Measurements from ENCODE around the gene NDRG2.

The NDRG2 gene

DNA sequence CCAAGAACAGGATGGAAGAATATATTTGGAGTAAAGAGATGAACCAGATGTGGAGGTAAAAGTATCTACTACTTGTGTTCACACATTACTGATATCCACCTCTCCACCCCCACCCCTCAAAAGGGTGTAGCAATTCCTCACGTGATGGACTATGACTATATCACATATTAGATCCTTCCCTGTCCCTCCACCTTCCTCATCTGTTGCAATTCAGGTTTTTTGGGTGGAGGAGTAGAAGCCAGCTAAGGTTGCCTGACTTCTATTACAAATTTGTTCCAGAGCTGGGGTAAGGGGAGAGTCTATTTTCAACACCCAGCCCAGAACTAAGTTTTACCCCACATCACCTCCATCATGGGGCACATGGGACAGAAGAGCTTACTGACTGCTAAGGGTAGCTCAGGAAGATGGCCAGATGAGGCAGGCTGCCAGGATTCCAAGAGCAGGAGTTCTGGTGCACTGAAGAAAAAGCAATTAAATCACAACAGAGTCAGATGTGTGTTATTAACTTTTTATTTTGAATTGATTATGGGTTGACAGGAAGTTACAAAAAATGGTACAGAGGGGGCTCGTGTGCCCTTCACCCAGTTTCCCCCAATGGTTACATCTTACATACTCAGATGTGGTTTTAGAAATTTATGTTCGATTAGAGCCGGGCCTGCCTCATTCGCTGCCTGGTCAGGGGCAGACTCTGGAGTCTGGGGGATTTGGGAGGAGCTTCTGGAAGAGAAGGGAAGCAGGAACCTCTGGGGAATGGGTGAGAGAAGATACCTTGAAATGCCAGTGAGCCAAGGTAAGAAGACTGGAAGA lies 7.7 kb upstream of the NDRG2 start:
- TF ChIP-seq, protein P1, sequence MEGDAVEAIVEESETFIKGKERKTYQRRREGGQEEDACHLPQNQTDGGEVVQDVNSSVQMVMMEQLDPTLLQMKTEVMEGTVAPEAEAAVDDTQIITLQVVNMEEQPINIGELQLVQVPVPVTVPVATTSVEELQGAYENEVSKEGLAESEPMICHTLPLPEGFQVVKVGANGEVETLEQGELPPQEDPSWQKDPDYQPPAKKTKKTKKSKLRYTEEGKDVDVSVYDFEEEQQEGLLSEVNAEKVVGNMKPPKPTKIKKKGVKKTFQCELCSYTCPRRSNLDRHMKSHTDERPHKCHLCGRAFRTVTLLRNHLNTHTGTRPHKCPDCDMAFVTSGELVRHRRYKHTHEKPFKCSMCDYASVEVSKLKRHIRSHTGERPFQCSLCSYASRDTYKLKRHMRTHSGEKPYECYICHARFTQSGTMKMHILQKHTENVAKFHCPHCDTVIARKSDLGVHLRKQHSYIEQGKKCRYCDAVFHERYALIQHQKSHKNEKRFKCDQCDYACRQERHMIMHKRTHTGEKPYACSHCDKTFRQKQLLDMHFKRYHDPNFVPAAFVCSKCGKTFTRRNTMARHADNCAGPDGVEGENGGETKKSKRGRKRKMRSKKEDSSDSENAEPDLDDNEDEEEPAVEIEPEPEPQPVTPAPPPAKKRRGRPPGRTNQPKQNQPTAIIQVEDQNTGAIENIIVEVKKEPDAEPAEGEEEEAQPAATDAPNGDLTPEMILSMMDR (IDR thresholded peaks at IDR 0.05; ENCODE audit: borderline replicate concordance, insufficient read depth, low read depth, low read length): no peak
- no peak overlapping the region for H3K4me3 ChIP-seq (ENCODE audit: low read depth, low read length)

DNA sequence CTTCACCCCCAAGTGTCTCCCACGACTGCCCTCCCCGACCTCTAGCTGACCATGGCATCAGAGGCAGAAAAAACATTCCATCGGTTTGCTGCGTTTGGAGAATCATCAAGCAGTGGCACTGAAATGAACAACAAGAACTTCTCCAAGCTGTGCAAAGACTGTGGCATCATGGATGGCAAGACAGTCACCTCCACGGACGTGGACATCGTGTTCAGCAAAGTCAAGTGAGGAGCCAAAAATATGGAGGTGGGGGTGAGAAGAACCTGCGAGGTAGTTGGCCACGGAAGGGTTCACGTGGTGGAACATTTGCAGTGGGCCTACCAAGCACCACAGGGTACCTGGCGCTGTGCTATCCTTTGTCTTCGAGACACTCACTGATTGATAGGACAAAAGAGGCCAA lies 5.7 kb upstream of the NDRG2 start:
- TF ChIP-seq, protein P1 (IDR thresholded peaks at IDR 0.05; ENCODE audit: borderline replicate concordance, insufficient read depth, low read depth, low read length): no peak
- no peak overlapping the region for H3K4me3 ChIP-seq (ENCODE audit: low read depth, low read length)

DNA sequence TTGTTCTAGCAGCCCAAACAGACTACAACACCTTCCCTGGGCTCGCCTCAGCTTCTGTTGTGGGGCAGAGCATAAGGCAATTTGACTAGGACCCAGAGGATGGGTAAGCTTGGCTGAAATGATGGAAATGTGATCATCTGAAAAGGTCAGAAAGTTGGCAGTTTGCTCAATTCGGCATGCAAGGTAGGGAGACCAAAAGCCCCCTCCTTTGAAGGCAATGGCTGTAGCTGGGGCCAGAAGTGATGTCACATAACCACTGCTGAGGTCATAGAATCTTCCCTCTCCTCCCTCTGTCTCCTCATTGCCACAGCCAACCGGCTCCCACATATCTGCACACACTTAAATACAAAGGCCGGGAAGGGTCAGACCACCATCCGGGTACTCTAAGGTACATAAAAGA lies 5.1 kb upstream of the NDRG2 start, which contains the start of gene TPPP2:
Gene TPPP2, plus strand, starts transcription at position 301 of the 400 bp plus-strand sequence. CDS start 365 bp downstream, outside the sequence.
- H3K4me3 ChIP-seq (ENCODE audit: low read depth, low read length): no peak within 1 kb of the TSS
- TF ChIP-seq, protein P1 (IDR thresholded peaks at IDR 0.05; ENCODE audit: borderline replicate concordance, insufficient read depth, low read depth, low read length): no peak

DNA sequence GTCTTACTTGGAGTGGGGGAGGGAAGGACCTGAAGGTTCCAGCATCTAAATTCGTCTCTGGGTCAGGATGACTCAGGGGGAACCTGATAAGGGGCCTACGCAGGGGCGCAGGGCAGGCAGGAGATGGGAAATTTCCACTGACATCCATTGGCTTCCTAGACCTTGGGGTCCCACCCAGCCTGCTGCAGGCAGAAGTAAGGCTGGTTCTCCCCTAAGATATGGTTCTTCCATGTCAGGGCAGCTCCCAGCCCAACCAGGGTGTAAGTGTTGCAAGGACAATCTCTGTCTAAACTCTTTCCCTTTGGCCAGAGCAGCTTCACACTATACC lies 2.1 kb upstream of the NDRG2 start:
- TF ChIP-seq, protein P1 (IDR thresholded peaks at IDR 0.05; ENCODE audit: borderline replicate concordance, insufficient read depth, low read depth, low read length): no peak
- H3K4me3 ChIP-seq (ENCODE audit: low read depth, low read length): no peak overlapping the region

DNA sequence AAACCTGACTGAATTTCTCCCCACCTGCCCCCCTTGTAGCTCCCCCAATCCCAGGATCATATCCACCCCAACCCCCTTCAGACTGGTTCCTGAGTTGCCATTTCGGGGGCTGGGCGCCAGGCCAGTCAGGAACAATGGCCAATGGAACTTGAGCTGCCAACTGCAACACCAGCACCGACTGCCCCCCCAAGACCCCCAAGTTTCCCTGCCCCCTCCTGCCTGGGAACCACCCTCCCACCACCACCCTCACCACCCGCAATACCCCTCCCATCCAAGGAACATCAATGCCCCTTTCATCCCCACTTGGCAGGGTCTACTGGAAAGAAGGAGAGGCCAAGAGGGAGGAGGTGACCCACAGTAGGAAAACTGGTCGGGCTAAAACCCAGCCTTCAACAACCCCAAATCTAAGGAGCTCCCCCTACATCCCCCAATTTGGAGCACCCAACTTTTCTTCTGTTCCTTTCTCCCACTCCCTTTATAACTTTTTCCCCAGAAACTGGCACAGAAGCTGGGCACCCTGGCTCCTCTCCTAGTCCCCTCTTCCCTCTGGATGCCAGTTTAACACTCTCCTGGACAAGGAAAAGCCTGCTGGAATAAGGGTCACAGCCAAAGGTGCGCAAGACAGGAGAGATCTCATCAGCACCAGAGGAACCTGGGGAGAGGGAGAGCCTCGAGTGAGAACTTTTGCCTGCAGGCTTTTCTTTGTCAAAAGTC lies 1.6 kb upstream of the NDRG2 start:
- no peak overlapping the region for H3K4me3 ChIP-seq (ENCODE audit: low read depth, low read length)
- TF ChIP-seq, protein P1 (IDR thresholded peaks at IDR 0.05; ENCODE audit: borderline replicate concordance, insufficient read depth, low read depth, low read length): no peak

DNA sequence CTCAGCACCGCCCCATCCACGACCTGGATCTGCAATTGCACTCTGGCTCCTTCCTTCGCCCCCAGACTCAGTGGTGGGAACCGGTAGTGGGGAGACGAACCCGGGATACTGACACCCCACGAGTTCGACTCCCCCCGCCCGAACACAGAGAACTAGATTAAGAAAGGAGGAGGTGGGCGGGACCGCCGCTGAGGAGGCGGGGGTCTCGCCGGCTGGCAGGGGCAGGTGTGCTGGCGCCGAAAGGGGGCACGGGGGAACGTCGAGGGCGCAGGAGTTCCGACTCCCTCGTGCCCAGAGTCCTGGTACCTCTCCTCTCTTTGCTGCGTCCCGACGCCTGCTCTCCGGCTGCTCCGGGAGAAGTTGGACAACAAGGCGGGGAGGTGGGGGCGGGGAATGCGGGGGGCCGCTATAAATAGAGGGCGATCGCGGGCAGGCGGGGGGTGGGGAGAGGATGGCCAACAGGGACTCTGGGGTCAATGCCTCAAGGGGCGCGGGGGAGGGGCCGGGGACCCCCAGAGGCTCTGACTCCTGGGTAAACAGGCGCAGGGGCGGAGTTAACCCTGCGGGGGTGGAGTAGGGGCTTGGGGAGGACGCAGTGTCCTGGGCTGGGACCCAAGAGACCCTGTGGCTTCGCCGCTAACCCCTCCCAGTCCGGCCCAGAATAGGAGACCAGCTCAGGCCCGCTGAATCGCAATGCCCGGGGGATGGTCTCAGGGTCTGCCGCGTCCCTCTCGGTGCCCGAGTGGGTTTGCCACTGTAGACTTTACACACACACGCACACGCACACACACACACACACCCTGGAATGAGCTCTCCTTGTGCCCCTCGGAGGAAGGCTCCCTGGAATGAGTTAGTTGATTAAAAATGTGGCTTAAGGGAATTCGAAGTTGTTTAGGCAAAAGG lies 761 bp upstream of the NDRG2 start:
- H3K4me3 ChIP-seq (ENCODE audit: low read depth, low read length): no peak overlapping the region
- TF ChIP-seq, protein P1 (IDR thresholded peaks at IDR 0.05; ENCODE audit: borderline replicate concordance, insufficient read depth, low read depth, low read length): no peak
